Neural crest cell (in vitro differentiated cells): Measurements from ENCODE around the gene NT5C2. TPM values are rescaled to one million over a fixed set of nuclear protein-coding genes. Genes with fewer than 3 reads are reported as not detected.

Experiments
- DNase-seq: peaks from one replicate; pipeline ENCODE4 v3.0.0; 2021; ENCODE audit warnings: low read depth, mixed read lengths, low spot score
- H3K27ac Mint-ChIP-seq: one replicate; pipeline ENCODE4 v1.8.0; 2021; ENCODE audit warnings: mild to moderate bottlenecking, mixed read lengths; ENCODE audit not compliant: unreplicated experiment
- H3K27me3 Mint-ChIP-seq: 2 replicates; pipeline ENCODE4 v1.8.0; 2021; ENCODE audit warnings: low read depth, mild to moderate bottlenecking, mixed read lengths
- H3K36me3 Mint-ChIP-seq: 2 replicates; pipeline ENCODE4 v1.8.0; 2021; ENCODE audit warnings: low read depth, mild to moderate bottlenecking, mixed read lengths
- H3K4me1 Mint-ChIP-seq: 2 replicates; pipeline ENCODE4 v1.8.0; 2021; ENCODE audit warnings: mixed read lengths
- H3K4me3 Mint-ChIP-seq: one replicate; pipeline ENCODE4 v1.8.0; 2021; ENCODE audit warnings: mild to moderate bottlenecking, mixed read lengths
- H3K9me3 Mint-ChIP-seq: 2 replicates; pipeline ENCODE4 v1.8.0; 2021; ENCODE audit warnings: mixed read lengths
- CTCF ChIP-seq: fragments of 200-600 bp; sonication (generic); conservative IDR thresholded peaks from 2 replicates; pipeline ENCODE4 v1.5.0; 2021; ENCODE audit warnings: antibody characterized with exemption, mild to moderate bottlenecking
- total RNA-seq: library from RNA; stranded (reverse); gene quantifications from 2 replicates; pipeline ENCODE4 v1.2.1, GENCODE V29; 2021

Gene NT5C2
- total RNA-seq, 1 donor from 2014 or later, result 71.3 TPM

- DNase-seq, result no peak
These were observed 150.2 kb downstream of the NT5C2 start for GRCh38 chr10:103042908-103043307.

GRCh38 chr10:103042129-103042528 is 150.9 kb downstream of the NT5C2 start:
- H3K27me3 Mint-ChIP-seq, result no peaks in the 10 kb centered on the region
- no peak for TF ChIP-seq CTCF
- H3K36me3 Mint-ChIP-seq, result no peaks in the 10 kb centered on the region
- no peak overlapping the region for H3K4me3 Mint-ChIP-seq
- H3K4me1 Mint-ChIP-seq, result peaks cover 23% of the 10 kb centered on the region
- no peaks in the 10 kb centered on the region for H3K9me3 Mint-ChIP-seq
- H3K27ac Mint-ChIP-seq, result no peak overlapping the region
- DNase-seq, result no peak

More at GRCh38 chr10:103042908-103043307, 150.2 kb downstream of the NT5C2 start:
- Mint-ChIP-seq H3K4me1 (peaks cover 23% of the 10 kb centered on the region), H3K4me3 (no peak overlapping the region), H3K36me3 (no peaks in the 10 kb centered on the region), H3K27ac (no peak overlapping the region), H3K9me3 (no peaks in the 10 kb centered on the region), H3K27me3 (no peaks in the 10 kb centered on the region)
- peak; percentile 31 for TF ChIP-seq CTCF

- H3K27ac Mint-ChIP-seq, result no peak overlapping the region
- no peaks in the 10 kb centered on the region for H3K36me3 Mint-ChIP-seq
- no peak for TF ChIP-seq CTCF
- H3K4me1 Mint-ChIP-seq, result peaks cover 23% of the 10 kb centered on the region
- no peak overlapping the region for H3K4me3 Mint-ChIP-seq
- no peaks in the 10 kb centered on the region for H3K9me3 Mint-ChIP-seq
- DNase-seq, result no peak
- H3K27me3 Mint-ChIP-seq, result no peaks in the 10 kb centered on the region
These were observed 151.7 kb downstream of the NT5C2 start for GRCh38 chr10:103041391-103041790.

GRCh38 chr10:103040418-103040817 is 152.7 kb downstream of the NT5C2 start:
- DNase-seq, result no peak
- no peaks in the 10 kb centered on the region for H3K27me3 Mint-ChIP-seq
- H3K9me3 Mint-ChIP-seq, result no peaks in the 10 kb centered on the region
- no peak for TF ChIP-seq CTCF
- H3K4me1 Mint-ChIP-seq, result peaks cover 30% of the 10 kb centered on the region
- no peak overlapping the region for H3K27ac Mint-ChIP-seq
- H3K36me3 Mint-ChIP-seq, result no peaks in the 10 kb centered on the region
- H3K4me3 Mint-ChIP-seq, result no peak overlapping the region

GRCh38 chr10:103038570-103038969 is 154.5 kb downstream of the NT5C2 start:
- Mint-ChIP-seq H3K27me3 (no peaks in the 10 kb centered on the region), H3K36me3 (no peaks in the 10 kb centered on the region), H3K27ac (peak overlapping the region; percentile 64), H3K9me3 (no peaks in the 10 kb centered on the region), H3K4me3 (no peak overlapping the region), H3K4me1 (peaks cover 22% of the 10 kb centered on the region)
- no peak for TF ChIP-seq CTCF
- no peak for DNase-seq

Other genes with a start within 250 kb of the NT5C2 start
- not detected in 2 replicates for gene RPEL1, start 52.6 kb upstream of the NT5C2 start, total RNA-seq
- 36.4 and 39.7 TPM in 2 replicates for gene INA, start 83.9 kb upstream of the NT5C2 start, total RNA-seq
- gene PCGF6, start 157.9 kb upstream of the NT5C2 start, total RNA-seq, result 21.5 and 22.5 TPM in 2 replicates
- gene TAF5, start 174.7 kb upstream of the NT5C2 start, total RNA-seq, result 11.5 and 12.4 TPM in 2 replicates
- 263 and 275 TPM in 2 replicates for gene ATP5MK, start 203.2 kb upstream of the NT5C2 start, total RNA-seq
- gene PDCD11, start 203.4 kb upstream of the NT5C2 start, total RNA-seq, result 74.1 and 76.4 TPM in 2 replicates